Mucosa of descending colon (tissue), 3 donors: Measurements from ENCODE around the gene BAHD1. TPM values are rescaled to one million over a fixed set of nuclear protein-coding genes. Genes with fewer than 3 reads are reported as not detected.

Experiments
- ATAC-seq: fragments of 200-7000 bp; cut with Tn5 transposase; one replicate; pipeline ENCODE4 v1.9.1; 2020; ENCODE audit warnings: mild to moderate bottlenecking, moderate library complexity
- DNase-seq, 3 donors: peaks; one replicate each; pipeline ENCODE4 v3.0.0-alpha.2; 2020
- H3K36me3 ChIP-seq: fragments of 200-600 bp; one replicate; pipeline ENCODE4 v1.8.0; 2021; ENCODE audit warnings: low read depth, mild to moderate bottlenecking
- H3K4me1 ChIP-seq: fragments of 200-600 bp; one replicate; pipeline ENCODE4 v1.8.0; 2021; ENCODE audit warnings: low read depth, mild to moderate bottlenecking
- H3K4me3 ChIP-seq: fragments of 200-600 bp; one replicate; pipeline ENCODE4 v1.8.0; 2021; ENCODE audit warnings: mild to moderate bottlenecking
- H3K9me3 ChIP-seq: fragments of 200-600 bp; one replicate; pipeline ENCODE4 v1.8.0; 2021; ENCODE audit warnings: mild to moderate bottlenecking
- CTCF ChIP-seq: fragments of 200-600 bp; IDR thresholded peaks from one replicate; pipeline ENCODE4 v1.8.0; 2022; ENCODE audit warnings: antibody characterized with exemption, mild to moderate bottlenecking
- intact Hi-C, 2 donors: fragments of 100-400 bp; cut with DNase I in 1 of 2; cut with micrococcal nuclease in 1 of 2; formaldehyde crosslinking; loops; one replicate each; pipeline versions ENCODE4 v1.11.0 to v1.11.1; 2022; cut with DNase I, micrococcal nuclease
- total RNA-seq, 3 donors: library from RNA; stranded (reverse); fragmentation: NEBNext Ultra II Directional in 2 of 3; extraction: Animal tissue kit (Norgen Biotek cat#: 25700) in 2 of 3; gene quantifications; one replicate each; pipeline versions ENCODE4 v1.2.1 to v1.2.4, GENCODE V29; 2021 to 2023
- donor health status: DM: no; HTN: no; CAD: no; lungs with moderate emphysema.
- donor health status: DM: no; HTN: no; CAD: no.
- donor health status: DM: no; HTN: yes; CAD: no.

BAHD1 gene
- total RNA-seq, 3 donors from 2014 or later, result 26.9 to 32.2 (median 31.1) TPM

- Histone ChIP-seq H3K4me3 (no peak overlapping the region), H3K9me3 (no peaks in the 10 kb centered on the region), H3K36me3 (peaks cover 4% of the 10 kb centered on the region), H3K4me1 (peaks cover 16% of the 10 kb centered on the region)
- DNase-seq (no peak), ATAC-seq (no peak)
- intact Hi-C loops, result no loop called here
- TF ChIP-seq CTCF, result no peak
Observed at GRCh38 chr15:40418126-40418525, 22.6 kb upstream of the BAHD1 start.

- no peak overlapping the region for H3K4me3 ChIP-seq
Observed at GRCh38 chr15:40420071-40420713, 20.6 kb upstream of the BAHD1 start.

GRCh38 chr15:40420793-40421192 is 20.0 kb upstream of the BAHD1 start:
- Histone ChIP-seq H3K4me1 (peaks cover 16% of the 10 kb centered on the region), H3K36me3 (no peaks in the 10 kb centered on the region), H3K4me3 (no peak overlapping the region), H3K9me3 (no peaks in the 10 kb centered on the region)
- DNase-seq, result peak; percentile 88 to 90 (median 90)
- ATAC-seq, result peak; percentile 85
- intact Hi-C loops, result no loop called here
- no peak for TF ChIP-seq CTCF

More at GRCh38 chr15:40420071-40420713, 20.6 kb upstream of the BAHD1 start:
- no peak for TF ChIP-seq CTCF
- Histone ChIP-seq H3K4me1 (peaks cover 16% of the 10 kb centered on the region), H3K9me3 (no peaks in the 10 kb centered on the region), H3K36me3 (no peaks in the 10 kb centered on the region)
- intact Hi-C loops, result no loop called here
- ATAC-seq (peak; percentile 19), DNase-seq (no peak)

- intact Hi-C loops, result no loop called here
- Histone ChIP-seq H3K4me3 (no peak overlapping the region), H3K9me3 (no peaks in the 10 kb centered on the region), H3K4me1 (peaks cover 16% of the 10 kb centered on the region), H3K36me3 (no peaks in the 10 kb centered on the region)
- DNase-seq (peak; percentile 86 to 92 (median 90)), ATAC-seq (peak; percentile 91)
- TF ChIP-seq CTCF, result peak; percentile 89
Observed at GRCh38 chr15:40421246-40422157, 19.3 kb upstream of the BAHD1 start.

GRCh38 chr15:40424483-40425115 is 16.2 kb upstream of the BAHD1 start:
- Histone ChIP-seq H3K36me3 (no peaks in the 10 kb centered on the region), H3K9me3 (no peaks in the 10 kb centered on the region), H3K4me3 (no peak overlapping the region), H3K4me1 (peaks cover 16% of the 10 kb centered on the region)
- intact Hi-C loops, result loop anchor here in 1 of 2 donors (5.0 kb wide), 1 partner anchor 52 kb away; no protein-coding TSS in a partner anchor
- DNase-seq (no peak), ATAC-seq (no peak)
- no peak for TF ChIP-seq CTCF
